Measurements from ENCODE around the gene ENKD1. TPM values are rescaled to one million over a fixed set of nuclear protein-coding genes. Genes with fewer than 3 reads are reported as not detected.

ENKD1 gene
- total RNA-seq, 1 donor from 2014 or later: 6.9 TPM

DNA sequence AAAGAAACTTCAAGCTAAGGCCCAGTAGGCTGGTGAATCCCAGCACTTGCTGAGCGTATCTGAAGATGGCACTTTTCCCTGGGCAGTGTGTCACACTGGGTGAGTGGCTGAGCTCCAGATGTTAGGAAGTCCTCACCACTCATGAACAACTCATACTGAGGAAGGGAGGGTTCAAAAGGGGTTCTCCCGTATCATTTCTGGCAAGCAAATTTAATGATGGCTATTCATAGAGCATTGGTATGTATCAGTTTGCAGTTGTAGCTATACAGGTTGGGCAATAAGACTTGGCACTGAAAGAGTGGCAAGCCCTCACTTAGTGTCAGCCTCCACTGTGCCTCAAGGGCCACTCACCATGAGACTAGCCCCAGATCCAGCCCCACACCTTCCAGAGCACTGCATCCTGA, 41.8 kb upstream of the ENKD1 start:
- Histone ChIP-seq H3K79me2 (ENCODE audit: low read depth) (peaks cover 70% of the 10 kb centered on the region), H4K20me1 (ENCODE audit: low read depth) (peaks cover 30% of the 10 kb centered on the region), H3K36me3 (no peaks in the 10 kb centered on the region), H3K4me2 (no peak overlapping the region), H3K9ac (no peak overlapping the region), H2AFZ (replicated peaks) (no peak overlapping the region), H3F3A (ENCODE audit: low read depth) (no peaks in the 10 kb centered on the region), H3K27me3 (no peaks in the 10 kb centered on the region), H3K27ac (no peak overlapping the region), H3K9me3 (ENCODE audit: low read depth) (no peaks in the 10 kb centered on the region), H3K4me3 (no peak overlapping the region), H3K4me1 (no peaks in the 10 kb centered on the region)
- DNase-seq (ENCODE audit: low spot score): no peak
- H3K27ac Mint-ChIP-seq: no peak overlapping the region
- H3K9me3 Mint-ChIP-seq: no peaks in the 10 kb centered on the region
- peaks cover 17% of the 10 kb centered on the region for H3K36me3 Mint-ChIP-seq
- H3K4me3 Mint-ChIP-seq: no peak overlapping the region
- no peaks in the 10 kb centered on the region for H3K27me3 Mint-ChIP-seq (ENCODE audit: insufficient read depth, low read depth)
- no peaks in the 10 kb centered on the region for H3K4me1 Mint-ChIP-seq
- no peak for TF ChIP-seq EZH2 (IDR thresholded peaks at IDR 0.05)
- TF ChIP-seq EZH2phosphoT487 (IDR thresholded peaks at IDR 0.05): no peak
- no peak for TF ChIP-seq CTCF (IDR thresholded peaks at IDR 0.05)

- TF ChIP-seq EZH2 (IDR thresholded peaks at IDR 0.05): no peak
- TF ChIP-seq EZH2phosphoT487 (IDR thresholded peaks at IDR 0.05): no peak
- TF ChIP-seq CTCF (IDR thresholded peaks at IDR 0.05): no peak
- Histone ChIP-seq H3K27ac (no peak overlapping the region), H3K36me3 (no peaks in the 10 kb centered on the region), H3K4me1 (no peaks in the 10 kb centered on the region), H2AFZ (replicated peaks) (no peak overlapping the region), H3K9me3 (ENCODE audit: low read depth) (no peaks in the 10 kb centered on the region), H3K9ac (no peak overlapping the region), H3K4me3 (no peak overlapping the region), H3K27me3 (no peaks in the 10 kb centered on the region), H4K20me1 (ENCODE audit: low read depth) (peaks cover 29% of the 10 kb centered on the region), H3F3A (ENCODE audit: low read depth) (no peaks in the 10 kb centered on the region), H3K79me2 (ENCODE audit: low read depth) (peaks cover 67% of the 10 kb centered on the region), H3K4me2 (no peak overlapping the region)
- Mint-ChIP-seq H3K27me3 (ENCODE audit: insufficient read depth, low read depth) (no peaks in the 10 kb centered on the region), H3K36me3 (peaks cover 16% of the 10 kb centered on the region), H3K27ac (no peak overlapping the region), H3K4me1 (no peaks in the 10 kb centered on the region), H3K9me3 (no peaks in the 10 kb centered on the region), H3K4me3 (no peak overlapping the region)
- DNase-seq (ENCODE audit: low spot score): no peak
These were observed 41.2 kb upstream of the ENKD1 start for GRCh38 chr16:67707790-67708189.

DNA sequence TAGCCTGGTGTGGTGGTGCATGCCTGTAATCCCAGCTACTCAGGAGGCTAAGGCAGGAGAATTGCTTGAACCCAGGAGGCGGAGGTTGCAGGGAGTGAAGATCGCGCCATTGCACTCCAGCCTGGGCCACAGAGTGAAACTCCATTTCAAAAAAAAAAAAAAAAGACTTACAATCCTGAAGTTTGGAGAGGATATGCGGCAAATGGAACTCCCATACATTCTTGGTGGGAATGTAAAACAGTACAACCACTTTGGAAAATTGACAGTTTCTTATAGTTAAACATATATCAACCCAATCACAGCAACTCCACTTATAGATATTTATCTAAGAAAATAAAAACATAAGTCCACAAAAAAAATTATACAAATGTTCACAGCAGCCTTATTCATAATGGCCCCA, 40.7 kb upstream of the ENKD1 start:
- no peak overlapping the region for H3K4me3 ChIP-seq
- H3K27me3 ChIP-seq: no peaks in the 10 kb centered on the region
- no peaks in the 10 kb centered on the region for H3K4me1 Mint-ChIP-seq
- H3K36me3 ChIP-seq: no peaks in the 10 kb centered on the region
- DNase-seq (ENCODE audit: low spot score): no peak
- H3K79me2 ChIP-seq (ENCODE audit: low read depth): peaks cover 71% of the 10 kb centered on the region
- no peak overlapping the region for H3K4me3 Mint-ChIP-seq
- no peak overlapping the region for H3K27ac ChIP-seq
- no peak for TF ChIP-seq EZH2 (IDR thresholded peaks at IDR 0.05)
- TF ChIP-seq EZH2phosphoT487 (IDR thresholded peaks at IDR 0.05): no peak
- TF ChIP-seq CTCF (IDR thresholded peaks at IDR 0.05): no peak
- no peaks in the 10 kb centered on the region for H3K9me3 ChIP-seq (ENCODE audit: low read depth)
- H3K4me1 ChIP-seq: no peaks in the 10 kb centered on the region
- H3K9ac ChIP-seq: no peak overlapping the region
- H3K27me3 Mint-ChIP-seq (ENCODE audit: insufficient read depth, low read depth): no peaks in the 10 kb centered on the region
- no peaks in the 10 kb centered on the region for H3K9me3 Mint-ChIP-seq
- no peak overlapping the region for H3K4me2 ChIP-seq
- H3F3A ChIP-seq (ENCODE audit: low read depth): no peaks in the 10 kb centered on the region
- H3K36me3 Mint-ChIP-seq: peaks cover 16% of the 10 kb centered on the region
- H4K20me1 ChIP-seq (ENCODE audit: low read depth): peaks cover 29% of the 10 kb centered on the region
- H3K27ac Mint-ChIP-seq: no peak overlapping the region
- no peak overlapping the region for H2AFZ ChIP-seq (replicated peaks)
